K562 (cell line): ENCODE measurements around the gene ABCC1. TPM values are rescaled to one million over a fixed set of nuclear protein-coding genes. Genes with fewer than 3 reads are reported as not detected.
A peak's percentile ranks its signal among the peaks of the same experiment; 100 is the strongest.

Source experiments
- CHD7 ChIP-seq: fragments of 200-600 bp; sonication (generic); IDR thresholded peaks from one replicate; pipeline ENCODE4 v1.6.1; 2012; ENCODE audit warnings: mild to moderate bottlenecking, low read depth, low read length, inconsistent platforms
- KHSRP ChIP-seq: fragments of 450-650 bp; IDR thresholded peaks from 2 replicates; pipeline ENCODE4 v1.6.1; 2017
- MITF ChIP-seq: IDR thresholded peaks from 2 replicates; pipeline ENCODE4 v1.6.1; 2014; ENCODE audit warnings: antibody characterized with exemption
- PHF20 ChIP-seq: fragments of 450-650 bp; IDR thresholded peaks from 2 replicates; pipeline ENCODE4 v1.6.1; 2018; ENCODE audit not compliant: partially characterized antibody
- PTBP1 ChIP-seq: fragments of 200-400 bp; formaldehyde crosslinking; IDR thresholded peaks from 2 replicates; pipeline ENCODE4 v1.6.1; 2017; ENCODE audit warnings: low read depth, low read length
- TEAD4 ChIP-seq, 2 experiments: sonication (generic) in 1 of 2; formaldehyde crosslinking in 1 of 2; IDR thresholded peaks; 2 replicates each; pipeline versions ENCODE4 v1.6.1 to v1.8.0; 2012 to 2022; ENCODE audit warnings: borderline replicate concordance in 1 of 2, inconsistent platforms in 1 of 2, low read length in 1 of 2, mild to moderate bottlenecking in 1 of 2, missing genetic modification reagents in 1 of 2
- TRIM24 ChIP-seq, 2 experiments: fragments of 450-650 bp; IDR thresholded peaks; 2 replicates each; pipeline ENCODE4 v1.6.1; 2016
- ZBTB8A ChIP-seq: fragments of 450-650 bp; IDR thresholded peaks from 2 replicates; pipeline ENCODE4 v1.6.1; 2018; ENCODE audit warnings: mild to moderate bottlenecking, moderate library complexity; ENCODE audit not compliant: partially characterized antibody
- ZNF143 ChIP-seq: sonication (generic); formaldehyde crosslinking; IDR thresholded peaks from 2 replicates; pipeline ENCODE4 v1.9.0; 2022; ENCODE audit warnings: mild to moderate bottlenecking, missing genetic modification reagents
- ZNF586 ChIP-seq: fragments of 450-650 bp; formaldehyde crosslinking; conservative IDR thresholded peaks from 2 replicates; pipeline ENCODE4 v1.4.0; 2020; ENCODE audit warnings: mild to moderate bottlenecking, moderate library complexity
- ZNF717 ChIP-seq: fragments of 250-450 bp; sonication (Bioruptor Pico); IDR thresholded peaks from 2 replicates; pipeline ENCODE4 v1.5.0; 2021
- polyA plus RNA-seq, 8 experiments: library from polyadenylated mRNA; depleted of rRNA in 4 of 8; stranded (reverse) in 5 of 8; unstranded in 3 of 8; fragments of >200 nt; fragmentation: Nextera tagmentation in 2 of 8; fragmentation: Illumina TruSeq in 1 of 8; extraction: Ambion mirVana in 2 of 8; extraction: Trizol in 1 of 8; gene quantifications; 2 replicates each; pipeline versions ENCODE4 v1.2.1 to v1.2.3, GENCODE V29; 2011 to 2014; ENCODE audit warnings: inconsistent platforms in 1 of 8, missing spikeins in 1 of 8
- total RNA-seq, 7 experiments: library from RNA; depleted of rRNA in 6 of 7; stranded (reverse); fragments of >200 nt in 6 of 7; fragmentation: Illumina TruSeq in 2 of 7; extraction: Trizol in 2 of 7; gene quantifications; 2 replicates each; pipeline versions ENCODE4 v1.2.1 to v1.2.3, GENCODE V29; 2011 to 2021; ENCODE audit warnings: low replicate concordance in 1 of 7
- TF ChIP-seq, protein P1 (sequence below): sonication (generic); formaldehyde crosslinking; IDR thresholded peaks from 2 replicates; pipeline ENCODE4 v1.8.0; 2022; ENCODE audit warnings: mild to moderate bottlenecking, missing genetic modification reagents
- TF ChIP-seq, protein P2 (sequence below): fragments of 450-650 bp; formaldehyde crosslinking; IDR thresholded peaks from 2 replicates; pipeline ENCODE4 v1.4.0; 2020; ENCODE audit warnings: mild to moderate bottlenecking, moderate library complexity

The ABCC1 gene
- total and polyA plus RNA-seq, 9 of the 15 experiments (the other 6 are each of a cell fraction or from before 2014, with no cell fraction given): 3.9 to 41.6 (median 10.0) TPM

DNA sequence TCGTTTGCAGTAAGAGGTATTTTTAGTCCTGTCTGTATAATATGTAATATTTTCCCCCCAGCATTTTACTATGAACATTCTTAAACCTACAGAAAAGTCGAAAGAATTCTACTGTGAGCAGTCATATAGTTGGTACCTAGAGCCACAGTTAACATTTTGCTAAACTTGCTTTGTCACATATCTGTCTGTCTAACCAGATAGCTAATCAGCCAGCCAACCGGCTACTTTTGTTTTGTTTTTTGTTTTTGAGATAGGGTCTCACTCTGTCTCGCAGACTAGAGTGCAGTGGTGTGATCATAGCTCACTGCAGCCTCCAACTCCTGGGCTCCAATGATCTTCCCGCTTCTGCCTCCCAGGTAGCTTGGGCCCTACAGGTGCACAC lies 73.3 kb downstream of the ABCC1 start (continued):
- TF ChIP-seq, protein P1, sequence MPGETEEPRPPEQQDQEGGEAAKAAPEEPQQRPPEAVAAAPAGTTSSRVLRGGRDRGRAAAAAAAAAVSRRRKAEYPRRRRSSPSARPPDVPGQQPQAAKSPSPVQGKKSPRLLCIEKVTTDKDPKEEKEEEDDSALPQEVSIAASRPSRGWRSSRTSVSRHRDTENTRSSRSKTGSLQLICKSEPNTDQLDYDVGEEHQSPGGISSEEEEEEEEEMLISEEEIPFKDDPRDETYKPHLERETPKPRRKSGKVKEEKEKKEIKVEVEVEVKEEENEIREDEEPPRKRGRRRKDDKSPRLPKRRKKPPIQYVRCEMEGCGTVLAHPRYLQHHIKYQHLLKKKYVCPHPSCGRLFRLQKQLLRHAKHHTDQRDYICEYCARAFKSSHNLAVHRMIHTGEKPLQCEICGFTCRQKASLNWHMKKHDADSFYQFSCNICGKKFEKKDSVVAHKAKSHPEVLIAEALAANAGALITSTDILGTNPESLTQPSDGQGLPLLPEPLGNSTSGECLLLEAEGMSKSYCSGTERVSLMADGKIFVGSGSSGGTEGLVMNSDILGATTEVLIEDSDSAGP (CRISPR knock-in tag): no peak
- no peak for TF ChIP-seq CHD7
- TF ChIP-seq ZNF717 (CRISPR knock-in tag): no peak
- no peak for TF ChIP-seq MITF
- TF ChIP-seq ZBTB8A: no peak
- no peak for TF ChIP-seq PHF20
- TF ChIP-seq TRIM24 (IDR thresholded peaks at IDR 0.05): peak; percentile 50 to 70
- TF ChIP-seq, protein P2, sequence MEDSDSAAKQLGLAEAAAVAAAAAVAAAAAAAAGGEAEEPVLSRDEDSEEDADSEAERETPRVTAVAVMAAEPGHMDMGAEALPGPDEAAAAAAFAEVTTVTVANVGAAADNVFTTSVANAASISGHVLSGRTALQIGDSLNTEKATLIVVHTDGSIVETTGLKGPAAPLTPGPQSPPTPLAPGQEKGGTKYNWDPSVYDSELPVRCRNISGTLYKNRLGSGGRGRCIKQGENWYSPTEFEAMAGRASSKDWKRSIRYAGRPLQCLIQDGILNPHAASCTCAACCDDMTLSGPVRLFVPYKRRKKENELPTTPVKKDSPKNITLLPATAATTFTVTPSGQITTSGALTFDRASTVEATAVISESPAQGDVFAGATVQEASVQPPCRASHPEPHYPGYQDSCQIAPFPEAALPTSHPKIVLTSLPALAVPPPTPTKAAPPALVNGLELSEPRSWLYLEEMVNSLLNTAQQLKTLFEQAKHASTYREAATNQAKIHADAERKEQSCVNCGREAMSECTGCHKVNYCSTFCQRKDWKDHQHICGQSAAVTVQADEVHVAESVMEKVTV (CRISPR knock-in tag): no peak
- TF ChIP-seq TEAD4 (IDR thresholded peaks at IDR 0.05; ENCODE audit: low read length): peak; percentile 84
- no peak for TF ChIP-seq TEAD4 (CRISPR knock-in tag; IDR thresholded peaks at IDR 0.05; ENCODE audit: borderline replicate concordance)
- TF ChIP-seq PTBP1: no peak
- no peak for TF ChIP-seq ZNF143 (CRISPR knock-in tag)
- no peak for TF ChIP-seq KHSRP
- TF ChIP-seq ZNF586 (CRISPR knock-in tag): no peak
